ENCODE data around the gene PHF21B.

Gene PHF21B

GRCh38 chr22:44840611-44841322 lies 169.0 kb downstream of the PHF21B start:
- DNase-seq (ENCODE audit: low spot score), result no peak

- DNase-seq (ENCODE audit: low spot score), result no peak
Measured at GRCh38 chr22:44839721-44840120, 170.1 kb downstream of the PHF21B start.

DNA sequence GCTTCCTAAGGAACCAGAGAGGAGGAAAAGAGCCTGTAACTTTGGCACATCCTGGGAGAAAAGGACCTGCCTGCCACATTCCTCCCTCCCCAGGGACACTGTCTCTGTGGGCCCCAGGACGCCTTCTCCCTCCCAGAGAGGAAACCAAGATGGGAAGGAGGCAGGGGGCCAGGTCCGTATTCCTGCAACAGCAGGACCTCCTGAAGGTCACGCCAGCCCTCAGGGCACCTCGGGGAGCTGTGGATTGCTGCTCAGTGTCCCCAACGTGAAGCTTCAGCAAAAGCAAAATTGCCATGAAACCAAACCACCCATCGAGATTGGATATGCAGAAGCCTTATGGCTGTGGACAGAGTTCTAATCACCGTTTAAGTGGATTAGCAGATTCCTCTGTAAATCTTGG lies 170.7 kb downstream of the PHF21B start:
- no peak for DNase-seq (ENCODE audit: low spot score)

GRCh38 chr22:44838316-44839016 lies 171.3 kb downstream of the PHF21B start:
- no peak for DNase-seq (ENCODE audit: low spot score)

- no peak for DNase-seq (ENCODE audit: low spot score)
Measured at GRCh38 chr22:44837481-44837880, 172.3 kb downstream of the PHF21B start.

DNA sequence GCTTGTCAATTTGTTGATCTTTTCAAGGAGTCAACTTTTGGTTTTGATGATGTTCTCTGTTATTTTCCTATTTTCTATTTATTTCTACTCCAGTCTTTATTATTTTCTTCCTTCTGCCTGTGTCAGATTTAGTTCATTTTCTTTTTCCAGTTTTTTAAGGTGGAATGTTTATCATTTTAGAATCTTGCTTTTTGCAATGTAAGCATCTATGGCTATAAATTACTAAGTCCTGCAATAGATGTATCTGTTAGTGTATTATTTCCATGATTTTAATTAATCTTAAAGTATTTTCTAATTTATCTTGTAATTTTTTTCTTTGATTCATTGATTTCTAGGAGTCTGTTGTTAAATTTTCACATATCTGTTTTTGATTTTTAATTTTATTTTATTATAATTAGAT lies 175.7 kb downstream of the PHF21B start:
- DNase-seq (ENCODE audit: low spot score), result no peak

DNA sequence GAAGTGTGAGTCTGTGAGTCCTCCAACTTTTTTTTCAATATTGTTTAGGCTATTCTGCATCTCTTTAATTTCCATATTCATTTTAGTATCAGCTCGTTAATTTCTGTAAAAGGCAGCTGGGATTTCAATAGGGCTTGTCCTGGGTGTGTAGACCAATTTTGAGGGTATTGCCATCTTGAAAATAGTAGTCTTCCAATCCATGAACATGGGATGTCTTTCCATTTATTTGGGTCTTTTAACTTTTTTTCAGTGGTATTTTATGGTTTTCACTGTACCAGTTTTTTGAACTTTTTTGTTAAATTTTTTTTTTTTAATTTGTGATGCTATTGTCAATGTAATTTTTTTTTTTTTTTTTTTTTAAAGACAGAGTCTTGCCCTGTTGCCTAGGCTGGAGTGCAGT lies 177.9 kb downstream of the PHF21B start:
- DNase-seq (ENCODE audit: low spot score), result no peak

Data from COLO829 (cell line).